IPS DF 4.7 (cell line): ENCODE data around the gene MFRP.

Experiments
- DNase-seq: peaks from one replicate; pipeline ENCODE4 v3.0.0-alpha.2; 2013; ENCODE audit warnings: low spot score; ENCODE audit errors: extremely low read depth

Gene MFRP

DNA sequence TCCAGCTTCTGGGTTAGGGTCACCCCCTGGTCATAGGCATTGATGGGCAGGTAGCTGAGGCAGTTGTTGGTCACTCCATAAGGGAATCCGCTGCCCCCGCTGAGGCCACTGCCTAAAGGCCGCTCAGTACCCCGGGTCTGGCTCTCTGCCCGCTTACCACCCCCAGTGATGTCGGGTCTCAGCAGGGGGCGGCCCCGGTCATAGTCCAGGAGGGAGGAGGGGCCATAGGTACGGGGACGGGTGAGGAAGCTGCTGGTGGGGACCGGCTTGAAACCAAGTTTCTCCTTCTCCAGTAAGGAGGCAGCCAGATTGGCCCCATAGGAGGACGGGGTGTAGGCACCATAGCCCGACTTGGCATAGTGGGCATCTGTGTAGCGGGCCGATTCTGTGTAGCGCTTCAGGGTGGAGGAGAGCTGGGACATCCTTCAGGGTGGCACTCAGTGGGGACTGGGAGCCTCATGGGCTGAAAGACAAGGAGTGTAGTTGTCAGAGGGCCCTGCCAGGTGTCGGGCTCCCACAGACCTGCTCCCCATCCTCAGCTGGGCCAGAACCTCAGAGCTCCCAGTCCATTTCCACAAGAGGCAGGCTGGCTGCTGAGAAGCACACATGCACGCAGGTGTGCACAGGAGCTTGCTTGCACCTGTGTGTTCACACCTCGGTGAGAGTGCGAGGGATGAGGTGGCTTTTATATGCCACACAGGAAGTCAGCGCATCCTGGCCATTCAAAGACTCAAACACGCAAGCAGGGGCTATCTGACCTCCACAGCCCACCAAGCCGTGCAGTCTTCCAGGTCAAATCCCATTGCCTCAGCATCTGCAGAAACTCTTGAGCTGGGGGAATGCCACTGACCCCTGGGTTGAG lies 26.8 kb upstream of the MFRP start:
- no peak for DNase-seq

DNA sequence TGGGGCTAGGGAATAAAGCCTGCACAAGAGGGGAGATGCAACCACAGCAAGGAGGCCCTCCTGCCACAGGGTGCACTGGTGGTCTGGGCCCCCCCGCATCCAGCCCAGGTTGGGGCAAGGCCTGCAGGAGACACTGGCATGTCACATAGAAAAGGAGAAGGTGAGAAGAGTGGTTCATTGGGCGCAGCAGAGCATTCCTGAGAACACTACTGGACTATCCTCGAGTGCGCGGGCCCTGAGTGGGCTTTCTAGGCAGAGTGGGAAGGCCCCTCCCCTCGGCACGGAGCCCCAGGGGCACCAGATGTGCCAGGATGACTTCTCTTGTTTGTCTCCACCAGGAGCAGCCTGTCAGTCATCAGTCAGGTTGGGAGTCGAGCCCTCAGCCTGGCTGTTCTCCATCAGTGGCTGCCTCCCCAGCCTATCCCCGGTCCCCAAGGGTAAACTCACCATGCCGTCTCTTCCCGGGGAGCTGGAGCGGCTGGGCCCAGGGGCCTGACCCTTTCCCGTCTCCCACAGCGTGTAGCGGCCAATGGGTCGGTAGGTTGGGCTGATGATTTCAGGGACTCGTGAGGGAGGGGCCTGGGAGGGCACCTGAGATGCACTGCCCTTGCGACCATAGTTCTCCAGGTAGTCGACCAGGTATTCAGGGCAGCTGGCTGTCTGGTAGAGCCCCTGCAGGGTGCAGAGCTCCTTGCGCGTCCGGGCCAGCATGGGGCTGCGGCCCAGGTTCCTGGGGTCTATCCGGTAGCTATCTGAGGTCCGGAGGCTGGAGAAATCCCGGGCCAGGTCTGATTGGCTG lies 26.0 kb upstream of the MFRP start:
- DNase-seq, result no peak

DNA sequence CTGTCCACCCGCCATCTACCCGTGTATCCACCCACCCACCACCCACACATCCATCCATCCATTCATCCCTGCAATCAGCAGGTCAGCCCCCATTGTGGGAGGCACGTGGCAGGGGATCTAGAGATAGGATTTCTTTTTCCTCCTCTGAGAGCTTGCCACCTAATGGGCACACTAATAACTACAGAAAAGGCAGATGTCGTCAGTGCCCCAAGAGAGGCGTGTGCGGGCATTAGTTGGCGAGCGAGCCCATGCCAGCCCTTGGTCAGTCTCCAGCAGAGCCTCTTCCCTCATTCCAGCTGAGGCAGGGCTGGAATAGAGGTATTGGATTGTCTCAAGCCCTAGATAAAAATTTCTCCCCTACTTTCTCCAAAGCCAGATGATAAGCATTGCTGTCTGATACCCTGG lies 25.3 kb upstream of the MFRP start:
- no peak for DNase-seq

DNA sequence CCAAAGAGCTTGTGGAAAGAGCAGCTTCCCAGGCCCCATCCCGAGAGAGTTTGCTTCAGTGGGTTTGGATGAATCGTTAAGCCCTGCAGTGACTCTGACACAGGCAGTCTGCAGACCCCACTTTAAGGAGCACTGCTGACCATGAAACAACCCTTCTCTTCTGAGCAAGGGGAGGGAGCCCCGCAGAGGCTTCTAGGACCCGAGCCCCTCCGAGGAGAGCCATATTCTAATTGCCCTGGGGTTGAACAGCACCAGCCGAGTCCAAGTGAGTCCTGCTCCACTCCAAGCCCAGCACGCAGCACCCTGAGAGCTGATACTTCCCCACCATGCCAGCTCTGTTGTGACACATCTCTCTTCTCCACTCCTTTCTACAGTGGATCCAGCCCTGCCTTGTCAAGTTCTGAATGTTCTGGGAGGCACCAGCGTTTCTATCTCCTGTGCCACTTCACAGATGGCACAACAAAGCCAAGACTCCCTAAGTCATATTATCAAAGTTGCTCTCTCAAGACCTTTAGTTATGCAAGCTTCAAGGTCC lies 24.6 kb upstream of the MFRP start:
- DNase-seq, result no peak

DNA sequence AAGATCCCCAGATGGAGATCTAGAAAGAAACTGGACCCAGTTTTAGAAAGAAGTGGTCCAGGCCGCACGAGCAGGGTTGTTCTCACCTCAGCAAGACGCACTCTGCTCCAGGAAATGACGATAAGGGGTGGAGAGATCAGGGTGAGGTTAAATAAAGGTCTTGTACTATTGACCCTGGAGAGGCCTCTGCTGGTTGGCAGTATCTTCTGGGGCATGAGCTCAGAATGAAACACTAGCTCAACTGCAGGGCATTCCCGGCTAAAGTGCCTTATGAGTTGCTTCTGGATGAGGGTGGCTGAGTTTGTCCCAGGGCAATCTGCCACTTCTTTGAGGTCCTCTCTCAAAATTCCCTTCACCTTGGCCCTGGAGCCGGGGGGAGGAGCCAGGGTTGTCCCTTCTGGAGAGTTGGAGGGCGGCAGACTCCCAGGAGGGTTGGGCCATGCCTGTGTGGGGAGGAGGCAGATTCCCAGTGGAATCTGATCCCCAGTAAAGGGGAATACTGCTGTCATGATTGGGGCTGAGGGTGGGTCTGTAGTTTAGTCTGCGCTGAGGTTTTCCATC lies 24.1 kb upstream of the MFRP start:
- DNase-seq, result no peak

DNA sequence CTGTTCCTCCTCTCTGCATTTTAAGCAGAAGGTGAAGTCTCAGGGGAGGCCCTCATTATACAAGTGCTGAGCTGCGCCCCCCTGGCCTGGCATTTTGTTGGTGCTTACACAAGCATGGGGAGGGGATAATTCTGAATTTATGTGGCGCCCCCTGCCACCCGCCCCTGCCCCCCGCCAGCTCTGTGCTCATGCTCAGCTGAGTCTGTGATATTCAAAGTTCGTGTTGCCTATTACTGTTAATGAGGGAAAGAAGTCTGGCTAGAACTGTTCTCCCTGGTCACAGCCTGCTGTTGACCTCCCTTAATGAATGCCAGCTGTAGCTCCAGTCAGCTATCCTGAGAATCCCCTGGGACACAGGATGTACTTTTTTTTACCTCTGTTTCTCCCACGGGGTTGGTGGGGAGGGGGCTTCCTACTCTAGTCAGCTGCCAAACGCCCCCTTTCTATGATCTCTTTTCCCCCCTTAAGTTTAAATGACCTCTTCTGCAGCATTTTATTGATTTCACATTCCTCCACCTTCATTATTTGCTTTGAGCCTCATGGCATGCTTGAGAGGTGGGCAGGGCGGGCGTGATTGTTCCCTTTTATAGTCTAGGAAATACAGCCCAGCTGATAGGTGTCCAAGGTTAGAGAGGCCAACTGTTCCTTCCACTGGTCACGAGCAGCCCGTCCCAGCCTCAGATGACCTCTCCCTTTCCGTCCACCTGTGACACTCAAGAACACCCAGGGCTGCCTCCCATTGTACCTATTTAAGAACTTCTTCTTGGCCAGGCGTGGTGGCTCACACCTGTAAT lies 22.8 kb upstream of the MFRP start:
- DNase-seq, result no peak

DNA sequence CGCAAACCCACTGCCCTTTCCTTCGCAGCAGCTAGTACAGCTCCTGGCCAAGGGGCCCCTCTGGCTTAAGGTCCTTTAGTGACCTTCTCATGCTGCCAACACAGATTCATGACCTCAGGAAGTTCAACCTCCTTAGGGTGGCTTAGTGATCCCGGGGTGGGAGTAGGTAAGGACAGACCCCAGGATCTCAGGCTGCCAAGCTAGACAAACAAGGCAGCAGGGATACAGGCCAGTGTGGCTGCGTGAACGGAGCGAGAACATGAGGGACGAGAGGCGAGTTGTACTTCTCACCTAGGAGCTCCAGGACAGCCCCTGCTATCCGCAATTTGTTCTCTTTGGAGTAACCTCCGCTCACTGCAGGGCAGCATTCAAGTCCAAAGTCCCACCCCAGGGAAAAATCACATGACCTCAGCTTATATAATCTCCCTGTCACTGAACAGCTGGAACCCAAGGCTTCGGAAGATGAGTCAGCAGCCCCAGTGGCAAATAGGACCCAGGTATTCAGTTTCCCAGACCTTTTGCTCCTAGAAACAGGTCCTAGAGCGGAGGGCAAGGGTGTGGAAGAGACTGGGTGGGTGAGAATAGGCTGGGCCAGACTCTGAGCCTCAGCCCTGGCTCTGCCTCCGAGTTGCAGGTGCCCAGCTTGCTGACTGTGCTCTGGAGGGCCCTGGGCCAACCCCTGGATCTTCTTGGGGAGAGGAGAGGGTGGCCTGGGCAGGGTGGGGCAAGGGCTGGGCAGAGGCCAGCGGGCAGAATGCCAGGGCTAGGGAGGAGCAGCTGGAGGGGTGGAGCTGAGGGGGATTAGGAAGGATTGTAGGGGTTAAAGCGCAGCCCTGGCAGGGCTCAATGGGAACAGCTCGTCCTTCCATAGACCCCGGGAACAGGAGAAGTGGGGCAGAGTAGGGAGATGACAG lies 21.9 kb upstream of the MFRP start:
- no peak for DNase-seq

DNA sequence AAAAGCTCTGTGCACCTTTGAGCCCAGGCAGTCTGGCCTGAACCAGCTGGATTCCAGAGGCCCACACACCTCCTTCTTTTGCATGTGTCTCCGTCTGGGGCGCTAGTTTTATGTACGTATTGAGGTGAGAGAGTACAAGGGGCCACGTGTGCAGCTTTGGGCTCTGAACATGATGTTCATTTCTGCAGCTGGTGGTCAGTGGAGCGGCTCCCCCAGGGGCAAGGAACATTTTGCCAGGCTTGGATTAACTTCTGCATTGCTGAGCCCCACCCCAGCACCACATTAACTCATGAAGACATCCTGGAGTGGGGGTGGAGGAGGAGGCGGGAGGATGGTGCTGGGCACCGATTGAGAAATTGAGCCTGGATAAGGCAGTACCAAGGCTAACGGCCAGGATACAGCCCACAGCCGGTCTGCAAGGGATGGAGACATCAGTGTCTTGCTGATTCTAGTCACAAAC lies 21.2 kb upstream of the MFRP start:
- no peak for DNase-seq

DNA sequence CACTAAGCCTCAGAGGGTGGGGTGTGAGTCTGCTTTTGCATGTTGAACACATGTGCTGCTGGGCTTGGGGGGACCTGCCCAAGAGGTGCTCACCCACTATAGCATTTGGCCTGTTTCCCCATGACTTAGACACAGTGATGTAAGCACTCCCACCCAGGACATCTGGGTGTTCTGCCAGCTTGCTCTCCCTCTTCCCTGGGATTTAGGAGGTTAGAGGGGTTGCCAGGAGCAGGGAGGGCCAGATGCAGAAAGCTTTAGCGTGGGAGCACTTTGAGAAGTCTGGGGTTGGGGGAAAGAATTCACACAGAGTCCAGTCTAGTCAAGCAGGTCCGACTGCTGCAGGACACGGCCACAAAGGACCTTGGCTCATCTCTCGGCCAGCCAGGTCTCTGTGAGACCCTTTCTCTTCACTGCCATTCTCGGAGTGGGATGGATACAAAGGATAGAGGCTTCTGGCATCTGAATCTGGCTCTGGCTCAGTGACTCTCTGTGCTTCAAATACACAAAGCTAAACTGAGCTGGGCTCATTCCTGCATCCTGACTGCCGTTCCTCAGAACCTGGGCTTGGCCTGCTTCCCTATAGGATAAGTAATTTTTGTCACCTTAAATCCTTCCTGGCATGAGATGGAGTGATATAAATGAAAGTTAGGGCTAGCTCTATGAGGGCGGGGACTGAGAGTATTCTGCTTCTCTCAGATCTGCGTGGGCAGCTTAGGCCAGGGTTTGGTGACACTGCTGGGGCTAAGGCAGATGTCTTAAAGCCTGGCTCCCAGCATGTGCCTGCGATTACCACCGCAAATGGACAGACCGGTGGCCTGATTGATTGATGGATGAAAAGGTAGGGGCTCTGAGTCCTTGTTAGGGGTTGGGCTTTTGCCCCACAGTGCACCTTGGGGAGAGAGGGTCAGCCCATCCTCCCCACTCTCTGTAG lies 20.4 kb upstream of the MFRP start:
- no peak for DNase-seq

DNA sequence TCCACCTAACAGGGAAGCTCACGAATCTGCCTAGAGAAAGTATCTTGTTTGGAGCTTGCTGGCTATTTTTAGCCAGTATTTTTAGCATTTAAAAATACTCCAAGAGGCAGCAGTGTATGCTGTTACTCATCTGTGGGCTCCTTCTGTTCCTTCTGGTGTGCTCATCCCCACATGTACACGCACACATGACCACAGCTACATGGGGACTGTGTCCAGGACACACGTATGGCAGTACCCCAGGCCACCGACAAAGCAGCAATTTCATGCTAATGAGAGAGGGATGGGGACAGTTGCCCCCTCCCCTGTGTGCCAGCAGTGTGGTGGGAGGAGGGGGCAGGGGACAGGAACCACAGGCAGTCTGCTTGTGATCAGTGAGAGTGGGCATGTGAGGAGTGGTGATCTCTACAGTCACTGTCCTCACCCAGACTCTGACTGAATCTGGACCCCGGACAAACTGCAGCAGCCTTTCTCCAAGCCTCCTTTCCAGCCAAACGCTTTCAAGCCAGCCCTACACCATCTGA lies 18.6 kb upstream of the MFRP start:
- no peak for DNase-seq

DNA sequence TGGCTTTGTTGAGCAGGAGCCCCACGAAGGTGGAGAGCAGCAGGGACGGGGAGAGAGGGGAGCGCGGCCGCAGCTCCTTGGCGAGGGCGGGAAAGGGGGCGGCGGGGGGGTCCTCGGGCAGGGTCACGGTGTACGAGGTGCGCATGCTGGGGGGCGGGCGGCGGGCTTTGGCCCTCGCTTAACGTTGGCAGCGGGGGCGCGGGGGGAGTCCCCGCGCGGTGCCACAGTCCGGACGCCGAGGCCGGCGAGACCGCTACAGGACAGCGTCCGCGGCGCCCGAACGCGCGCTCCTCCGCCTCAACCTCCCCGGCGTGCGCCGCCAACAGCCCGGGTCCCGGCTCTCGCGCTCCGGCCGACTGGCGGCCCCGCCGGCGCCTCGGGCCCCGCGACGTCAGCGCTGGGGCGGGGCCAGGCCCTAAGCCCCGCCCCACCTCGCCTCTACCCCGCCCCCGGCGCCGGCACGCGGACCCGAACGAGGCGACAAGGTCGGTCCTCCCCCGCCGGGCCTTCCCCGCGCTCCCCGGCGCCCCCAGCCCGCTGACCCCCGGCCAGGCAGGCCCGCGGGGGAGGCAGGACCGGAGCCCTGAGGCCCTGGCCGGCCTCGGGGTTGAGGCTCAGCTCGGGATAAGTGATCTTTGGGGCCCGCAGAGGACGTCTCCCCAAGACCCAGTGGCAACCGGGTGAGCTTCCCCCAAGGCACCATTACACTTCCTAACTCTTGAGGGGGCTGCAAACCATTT lies 17.5 kb upstream of the MFRP start:
- no peak for DNase-seq

DNA sequence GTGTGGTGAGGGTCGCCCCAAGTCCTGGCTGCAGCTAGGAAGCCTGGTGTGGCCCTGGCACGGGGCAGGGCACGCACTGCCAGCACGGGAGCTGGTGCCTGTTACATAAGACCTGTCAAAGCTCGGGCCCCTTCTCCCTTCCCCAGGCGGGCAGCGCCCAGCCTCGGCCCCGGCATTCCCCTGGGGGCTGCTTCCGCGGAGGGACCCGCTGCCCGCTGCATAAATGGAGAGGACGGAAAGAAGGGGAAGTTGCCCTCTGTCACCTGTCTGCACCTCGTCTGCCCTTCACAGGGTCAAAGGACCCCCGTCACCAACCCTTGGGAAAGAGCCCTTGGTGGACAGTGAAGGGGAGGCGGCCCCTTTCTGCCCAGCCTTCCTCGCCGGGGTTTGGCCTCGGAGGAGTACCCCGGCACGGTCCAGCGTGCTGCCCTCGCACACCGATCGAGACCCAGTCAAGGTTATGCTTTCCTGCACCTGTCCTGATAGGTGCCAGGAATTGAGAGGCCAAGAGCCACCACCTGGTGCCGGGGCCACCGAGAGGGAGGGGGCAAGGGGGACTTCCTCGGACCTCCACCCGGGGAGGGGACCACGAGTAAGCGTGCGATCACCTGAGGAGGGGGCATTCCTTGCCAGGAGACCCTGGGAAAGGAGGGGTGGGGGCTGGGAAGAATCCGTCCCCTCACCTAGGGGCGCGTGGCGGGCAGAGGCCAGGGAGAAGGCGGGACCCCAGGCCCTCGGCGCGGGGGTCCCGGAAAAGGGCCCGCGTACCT lies 16.8 kb upstream of the MFRP start:
- no peak for DNase-seq

DNA sequence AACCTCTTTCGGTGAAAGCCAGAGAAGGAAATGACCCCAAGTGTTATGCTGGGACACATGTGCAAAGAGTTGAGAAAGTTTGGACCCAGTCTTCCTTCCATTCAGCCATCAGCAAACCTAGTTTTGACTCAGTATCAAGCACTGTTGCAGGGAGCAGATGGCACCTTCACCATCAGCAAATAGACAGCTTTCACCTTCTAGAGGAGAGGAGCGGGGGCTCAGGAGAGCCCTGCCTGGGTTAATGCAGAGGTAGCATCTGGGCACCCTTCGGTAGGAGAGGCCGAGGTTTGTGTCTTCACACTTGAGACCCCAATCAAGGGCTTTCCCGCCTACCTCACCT lies 16.2 kb upstream of the MFRP start:
- DNase-seq, result no peak

DNA sequence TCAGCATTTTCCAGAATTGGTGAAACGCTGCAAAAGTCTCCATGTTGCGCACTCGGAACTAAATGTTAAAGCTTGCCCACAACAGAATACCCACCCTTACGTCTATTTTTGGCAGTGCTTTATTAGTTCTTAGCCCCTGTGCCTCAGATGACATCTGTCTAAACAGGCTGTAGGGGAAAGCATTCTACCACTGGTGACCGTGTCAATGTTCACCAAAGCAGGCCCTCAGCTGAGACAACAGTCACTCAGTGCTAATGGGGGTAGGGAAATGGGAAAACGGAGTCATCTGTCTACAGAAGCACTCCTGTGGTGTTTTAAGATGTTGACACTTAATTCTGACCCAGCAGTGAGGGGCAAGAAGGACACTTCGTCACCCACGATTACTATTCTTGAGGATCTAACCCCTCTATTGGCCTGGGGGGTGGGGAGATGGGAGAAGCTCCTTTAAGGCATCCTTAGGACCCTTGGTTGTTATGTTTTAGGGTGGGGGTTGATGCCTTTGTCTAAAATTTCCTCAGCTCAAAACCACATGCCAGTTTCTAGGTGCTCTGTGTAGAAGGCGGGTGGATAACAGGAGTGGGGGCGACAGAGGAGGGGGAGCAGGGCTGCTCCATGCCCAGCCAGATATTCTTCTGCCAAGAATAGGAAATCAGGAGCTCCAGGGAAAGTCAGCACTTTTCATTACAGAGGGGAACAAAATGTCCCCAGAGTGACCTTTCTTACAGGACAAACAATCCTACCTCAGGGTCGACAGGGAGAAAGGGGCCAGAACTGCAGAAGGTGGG lies 15.6 kb upstream of the MFRP start:
- DNase-seq, result no peak

DNA sequence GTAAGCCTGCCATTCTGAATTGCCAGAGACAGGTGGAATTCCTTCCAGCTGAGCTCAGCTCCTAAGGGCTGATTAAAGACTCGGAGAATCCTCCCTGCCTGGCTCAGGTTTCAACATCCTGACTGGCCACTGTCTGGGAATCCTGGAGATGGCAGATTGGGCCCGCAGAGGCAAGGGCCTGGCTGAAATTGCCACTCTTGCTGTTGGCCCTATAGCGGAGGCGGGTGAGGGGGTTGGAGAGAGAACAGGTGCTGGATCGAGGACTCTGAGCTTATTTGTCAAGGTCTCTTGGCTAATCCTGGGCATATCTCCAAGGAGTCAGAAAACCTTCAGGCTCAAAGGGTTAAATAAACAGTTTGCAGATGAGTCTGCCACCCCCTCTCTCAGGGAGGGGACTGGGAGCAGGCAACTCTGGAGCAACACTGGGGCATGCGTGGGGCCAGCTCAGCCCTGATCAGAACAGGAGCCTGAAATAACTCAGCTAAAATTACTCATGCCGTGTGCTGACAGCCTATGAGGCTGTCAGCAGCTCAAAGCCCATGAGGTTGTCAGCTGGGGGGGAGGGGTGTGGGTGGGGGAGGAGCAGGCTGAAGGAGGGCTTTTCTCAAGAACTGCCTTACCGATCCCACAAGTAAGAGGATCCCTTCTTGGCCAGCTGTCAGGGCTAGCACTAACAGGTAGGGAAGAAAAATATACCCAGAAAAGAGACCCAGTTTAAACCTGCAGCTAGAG lies 14.7 kb upstream of the MFRP start:
- no peak for DNase-seq
